GM12878 (cell line): Measurements from ENCODE around the gene ANKRD33B. TPM values are rescaled to one million over a fixed set of nuclear protein-coding genes. Genes with fewer than 3 reads are reported as not detected.
"Not testable (repeated sequence)": the region's sequence is repeated elsewhere in the genome, so short reads cannot be mapped to it uniquely, and the experiment has no call there.

ENCODE experiments used
- ATAC-seq: fragments of 200-7000 bp; cut with Tn5 transposase; 3 replicates; pipeline ENCODE4 v1.9.1; 2020; ENCODE audit warnings: mild to moderate bottlenecking, moderate library complexity
- BruUV-seq: library from RNA; stranded (reverse); fragments of 400-500 nt; replicated peaks from 2 replicates; lab custom pipeline; 2021; lab: Mats Ljungman, UMichigan
- CTCF ChIA-PET: fragments of 300-600 bp; sonication (Branson Sonifier 250); formaldehyde crosslinking; extraction: SDS; loops from one replicate; lab custom pipeline; 2021; ENCODE audit warnings: inconsistent platforms; lab: Yijun Ruan, JAX
- POLR2A ChIA-PET: fragments of 350-600 bp; formaldehyde crosslinking; extraction: SDS; loops from one replicate; lab custom pipeline; 2021; ENCODE audit warnings: inconsistent platforms; lab: Charles Lee
- RAD21 ChIA-PET: fragments of 300-600 bp; sonication (Branson Sonifier 250); formaldehyde crosslinking; loops from one replicate; lab custom pipeline; 2023; ENCODE audit warnings: antibody characterized with exemption; ENCODE audit not compliant: unreplicated experiment; lab: Charles Lee
- SMC1A ChIA-PET: fragments of 300-600 bp; sonication (Branson Sonifier 250); formaldehyde crosslinking; loops from one replicate; lab custom pipeline; 2023; ENCODE audit not compliant: unreplicated experiment, uncharacterized antibody; lab: Charles Lee
- DNase-seq: peaks from one replicate; pipeline ENCODE4 v3.0.0-alpha.2; 2011; ENCODE audit warnings: low read depth, low spot score
- FAIRE-seq: peaks from 3 replicates; lab custom pipeline; 2011; peaks lifted over from hg19 to GRCh38; lab: Jason Lieb, UNC
- H2AFZ ChIP-seq: 2 replicates; pipeline ENCODE4 v1.6.0; 2011; ENCODE audit warnings: low read depth, low read length, control low read depth; ENCODE audit not compliant: control insufficient read depth
- H3K27ac ChIP-seq: 2 replicates; pipeline ENCODE4 v1.5.1; 2011; ENCODE audit warnings: control low read depth; ENCODE audit not compliant: control insufficient read depth, insufficient read depth
- H3K27me3 ChIP-seq, 2 experiments: replicated peaks in 1 of 2; 2 replicates each; pipeline versions ENCODE4 v1.6.0 to v1.6.1; 2011; ENCODE audit warnings: low read length in 1 of 2; ENCODE audit not compliant: control insufficient read depth in 2 of 2, insufficient read depth in 2 of 2
- H3K36me3 ChIP-seq, 2 experiments: 2 replicates each; pipeline ENCODE4 v1.5.1; 2011; ENCODE audit warnings: low read length in 1 of 2; ENCODE audit not compliant: control insufficient read depth in 2 of 2, insufficient read depth in 2 of 2
- H3K4me1 ChIP-seq: 2 replicates; pipeline ENCODE4 v1.6.1; 2011; ENCODE audit warnings: mild to moderate bottlenecking, low read length, moderate library complexity, mixed read lengths; ENCODE audit not compliant: control insufficient read depth, insufficient read depth
- H3K4me2 ChIP-seq: 2 replicates; pipeline ENCODE4 v1.6.0; 2011; ENCODE audit warnings: control low read depth; ENCODE audit not compliant: control insufficient read depth, insufficient read depth
- H3K4me3 ChIP-seq: fragments of 200-600 bp; sonication (generic); 2 replicates; pipeline ENCODE4 v1.5.1; 2016
- H3K79me2 ChIP-seq: 2 replicates; pipeline ENCODE4 v1.6.0; 2011; ENCODE audit warnings: low read length; ENCODE audit not compliant: control insufficient read depth, insufficient read depth
- H3K9ac ChIP-seq: 2 replicates; pipeline ENCODE4 v1.8.0; 2011; ENCODE audit warnings: low read length, control low read depth, mixed read lengths; ENCODE audit not compliant: control insufficient read depth, insufficient read depth
- H3K9me3 ChIP-seq: replicated peaks from 3 replicates; pipeline ENCODE4 v1.5.1; 2011; ENCODE audit warnings: mild to moderate bottlenecking, low read length; ENCODE audit not compliant: control insufficient read depth, insufficient read depth
- H4K20me1 ChIP-seq: 2 replicates; pipeline ENCODE4 v1.6.0; 2011; ENCODE audit not compliant: control insufficient read depth, insufficient read depth
- HDGF ChIP-seq: fragments of 450-650 bp; IDR thresholded peaks from 2 replicates; pipeline ENCODE4 v1.6.1; 2016; ENCODE audit warnings: antibody characterized with exemption
- RAD51 ChIP-seq: fragments of 450-650 bp; IDR thresholded peaks from 2 replicates; pipeline ENCODE4 v1.6.1; 2016; ENCODE audit warnings: moderate library complexity, mild to moderate bottlenecking, inconsistent platforms
- ZNF384 ChIP-seq: IDR thresholded peaks from 2 replicates; pipeline ENCODE4 v1.6.1; 2012; ENCODE audit warnings: low read depth, mild to moderate bottlenecking, low read length, improper control_type of control experiment, borderline replicate concordance
- WGBS: methylation state at CpG from one replicate; pipeline ENCODE4 v1.1.6; 2016; ENCODE audit warnings: low lambda C conversion rate; ENCODE audit not compliant: insufficient replicate concordance, insufficient coverage; ENCODE audit errors: missing lambda C conversion rate; 5-methylcytosine and 5-hydroxymethylcytosine counted together
- in situ Hi-C: fragments of 300-500 bp; cut with MboI; formaldehyde crosslinking; loops from 9 replicates; pipeline ENCODE4 v1.14.3; 2018; ENCODE audit warnings: mixed read lengths
- intact Hi-C: fragments of 100-400 bp; cut with micrococcal nuclease; formaldehyde crosslinking; loops from one replicate; pipeline ENCODE4 v1.14.2; 2022; ENCODE audit not compliant: unreplicated experiment
- polyA plus RNA-seq, 11 experiments: library from polyadenylated mRNA; depleted of rRNA in 4 of 11; unstranded in 6 of 11; stranded (reverse) in 5 of 11; fragments of >200 nt; fragmentation: Nextera tagmentation in 4 of 11; fragmentation: Illumina TruSeq in 1 of 11; extraction: Ambion mirVana in 4 of 11; extraction: Trizol in 1 of 11; gene quantifications; 1 replicate in 1 of 11; 2 replicates in 10 of 11; pipeline versions ENCODE4 v1.2.1 to v1.2.3, GENCODE V29; 2011 to 2016; ENCODE audit warnings: inconsistent platforms in 2 of 11, missing spikeins in 2 of 11, low read depth in 1 of 11
- total RNA-seq, 4 experiments: library from RNA; depleted of rRNA in 3 of 4; stranded (reverse); fragments of >200 nt in 3 of 4; fragmentation: Illumina TruSeq in 1 of 4; extraction: Trizol in 1 of 4; gene quantifications; 2 replicates each; pipeline versions ENCODE4 v1.2.1 to v1.2.3, GENCODE V29; 2013 to 2021
- TF ChIP-seq, protein P1 (sequence below): fragments of 450-650 bp; IDR thresholded peaks from 2 replicates; pipeline ENCODE4 v1.6.1; 2016; ENCODE audit warnings: mild to moderate bottlenecking

Gene ANKRD33B
- total and polyA plus RNA-seq, 10 of the 15 experiments (the other 5 are each of a cell fraction or from before 2014, with no cell fraction given): 4.9 to 61.6 (median 15.6) TPM

DNA sequence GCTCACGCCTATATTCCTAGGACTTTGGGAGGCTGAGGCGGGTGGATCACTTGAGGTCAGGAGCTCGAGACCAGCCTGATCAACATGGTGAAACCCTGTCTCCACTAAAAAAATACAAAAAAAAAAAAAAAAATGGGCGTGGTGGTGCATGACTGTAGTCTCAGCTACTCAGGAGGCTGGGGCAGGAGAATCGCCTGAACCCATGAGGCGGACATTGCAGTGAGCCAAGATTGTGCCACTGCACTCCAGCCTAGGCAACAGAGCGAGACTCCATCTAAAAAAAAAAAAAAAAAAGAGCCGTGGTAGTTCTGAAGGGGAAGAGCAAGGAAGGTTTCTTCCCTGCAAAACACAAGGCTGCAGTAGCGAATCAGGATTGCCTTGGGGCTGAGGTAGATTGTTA lies 44.2 kb downstream of the ANKRD33B start:
- H2AFZ ChIP-seq, BruUV-seq, H3K27me3 ChIP-seq, FAIRE-seq, intact Hi-C loops, DNase-seq, in situ Hi-C loops, H4K20me1 ChIP-seq, H3K9me3 ChIP-seq: not testable (repeated sequence)
- Histone ChIP-seq H3K27ac (peak overlapping the region; percentile 87), H3K36me3 (peaks cover 8 to 11% of the 10 kb centered on the region in 2 experiments; a peak in 3 of 4 replicates), H3K4me1 (peaks cover 60% of the 10 kb centered on the region), H3K4me3 (peak overlapping the region; percentile 16), H3K4me2 (peak overlapping the region; percentile 79), H3K9ac (peak overlapping the region; percentile 43; the same call in 1 of the 2 replicates), H3K79me2 (peaks cover 68% of the 10 kb centered on the region)
- RAD21 ChIA-PET: interaction anchor here (0.8 to 4.5 kb wide), 18 partner anchors 12 to 155 kb away, joined by 3 to 79 read pairs (median 8); partner anchors contain the start of gene ANKRD33B
- POLR2A ChIA-PET: interaction anchor here (0.7 to 4.7 kb wide), 16 partner anchors 10 to 254 kb away, joined by 3 to 22 read pairs (median 8); partner anchors contain the start of gene ANKRD33B
- CTCF ChIA-PET: interaction anchor here (1.0 to 10.9 kb wide), 19 partner anchors 13 to 184 kb away, joined by 3 to 157 read pairs (median 5); no protein-coding TSS in a partner anchor
- TF ChIP-seq RAD51: 0 out of 2 replicates have a peak, but pooled peaks have one; percentile 4
- TF ChIP-seq ZNF384: 0 out of 2 replicates have a peak, but pooled peaks have one; percentile 17
- TF ChIP-seq, protein P1, sequence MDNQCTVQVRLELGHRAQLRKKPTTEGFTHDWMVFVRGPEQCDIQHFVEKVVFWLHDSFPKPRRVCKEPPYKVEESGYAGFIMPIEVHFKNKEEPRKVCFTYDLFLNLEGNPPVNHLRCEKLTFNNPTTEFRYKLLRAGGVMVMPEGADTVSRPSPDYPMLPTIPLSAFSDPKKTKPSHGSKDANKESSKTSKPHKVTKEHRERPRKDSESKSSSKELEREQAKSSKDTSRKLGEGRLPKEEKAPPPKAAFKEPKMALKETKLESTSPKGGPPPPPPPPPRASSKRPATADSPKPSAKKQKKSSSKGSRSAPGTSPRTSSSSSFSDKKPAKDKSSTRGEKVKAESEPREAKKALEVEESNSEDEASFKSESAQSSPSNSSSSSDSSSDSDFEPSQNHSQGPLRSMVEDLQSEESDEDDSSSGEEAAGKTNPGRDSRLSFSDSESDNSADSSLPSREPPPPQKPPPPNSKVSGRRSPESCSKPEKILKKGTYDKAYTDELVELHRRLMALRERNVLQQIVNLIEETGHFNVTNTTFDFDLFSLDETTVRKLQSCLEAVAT: peak; percentile 32; the same call in 1 of the 2 replicates
- 0 out of 2 replicates have a peak, but pooled peaks have one; percentile 49 for TF ChIP-seq HDGF
- whole genome bisulfite sequencing: 19% methylated on average over 6 of the region's 9 CpGs
- SMC1A ChIA-PET: interaction anchor here (0.6 to 12.5 kb wide), 25 partner anchors 9 to 255 kb away, joined by 3 to 192 read pairs (median 6); partner anchors contain the start of gene MARCHF6
- peak; percentile 11 for ATAC-seq
